Effector memory CD8-positive, alpha-beta T cell (primary cell): Measurements from ENCODE around the gene CCER1.

Source experiments
- ATAC-seq: fragments of 150-1000 bp; cut with Tn5 transposase; replicated peaks from 2 replicates; pipeline ENCODE4 v1.10.0; 2021; ENCODE audit warnings: mild to moderate bottlenecking, moderate library complexity
- DNase-seq, 3 experiments: peaks; one replicate each; pipeline ENCODE4 v3.0.0; 2021
- H3K27ac Mint-ChIP-seq, 2 donors: one replicate each; pipeline ENCODE4 v1.8.0; 2022; ENCODE audit warnings: mild to moderate bottlenecking in 2 of 2, mixed read lengths in 2 of 2, moderate library complexity in 2 of 2
- H3K27me3 Mint-ChIP-seq, 2 donors: one replicate each; pipeline ENCODE4 v1.8.0; 2022; ENCODE audit warnings: mixed read lengths in 2 of 2
- H3K36me3 Mint-ChIP-seq: one replicate; pipeline ENCODE4 v1.8.0; 2022; ENCODE audit warnings: mild to moderate bottlenecking, moderate library complexity, mixed read lengths; ENCODE audit not compliant: insufficient read depth
- H3K4me1 Mint-ChIP-seq, 2 donors: one replicate each; pipeline ENCODE4 v1.8.0; 2022; ENCODE audit warnings: low read depth in 2 of 2, mixed read lengths in 2 of 2
- H3K4me3 Mint-ChIP-seq, 2 donors: one replicate each; pipeline ENCODE4 v1.8.0; 2022; ENCODE audit warnings: mild to moderate bottlenecking in 2 of 2, mixed read lengths in 2 of 2, moderate library complexity in 2 of 2
- H3K9me3 Mint-ChIP-seq, 2 donors: one replicate each; pipeline ENCODE4 v1.8.0; 2022; ENCODE audit warnings: mixed read lengths in 2 of 2

Gene CCER1

DNA sequence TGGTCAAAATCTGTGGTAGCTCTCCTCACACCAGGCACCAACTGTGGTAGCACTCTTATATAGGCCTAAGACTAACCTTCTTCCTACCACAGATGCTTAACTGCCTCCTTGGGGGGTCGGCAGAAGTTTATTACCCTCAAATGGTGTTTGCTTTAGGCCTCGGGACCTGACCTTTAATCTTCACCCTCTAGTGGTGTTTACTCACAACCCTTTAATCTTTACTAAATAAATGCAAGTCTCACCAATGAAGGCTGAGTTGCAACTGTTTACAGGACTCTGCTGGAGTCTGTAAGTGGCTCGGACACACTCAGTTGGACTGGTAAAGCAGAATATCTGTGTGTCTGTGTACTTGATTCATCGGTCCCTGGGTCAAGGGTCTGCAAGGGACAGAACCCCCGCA is 29.4 kb downstream of the CCER1 start:
- peaks cover 0 to 2% of the 10 kb centered on the region in 2 donors for H3K9me3 Mint-ChIP-seq
- DNase-seq, result no peak
- no peak overlapping the region for H3K4me3 Mint-ChIP-seq
- ATAC-seq, result no peak
- no peak overlapping the region for H3K27ac Mint-ChIP-seq
- no peaks in the 10 kb centered on the region for H3K27me3 Mint-ChIP-seq
- H3K4me1 Mint-ChIP-seq, result no peaks in the 10 kb centered on the region
- no peaks in the 10 kb centered on the region for H3K36me3 Mint-ChIP-seq

DNA sequence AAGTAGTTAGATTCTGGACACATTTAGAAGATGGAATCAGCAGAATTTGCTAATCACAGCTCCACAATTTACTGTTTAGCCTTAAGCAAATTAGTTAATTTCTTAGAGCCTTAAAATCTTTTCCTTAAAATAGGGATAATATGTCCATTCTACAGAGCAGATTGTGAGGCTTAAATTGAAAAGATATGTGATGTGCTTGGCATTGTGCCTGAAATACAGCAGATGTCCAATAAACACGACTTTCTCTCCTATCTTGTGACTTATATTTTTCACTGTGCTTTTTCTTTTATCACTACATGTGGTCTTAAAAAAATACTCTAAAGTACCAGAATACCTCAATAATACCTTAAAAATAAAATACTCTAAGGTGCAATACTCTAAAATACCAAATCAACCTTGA is 30.6 kb downstream of the CCER1 start:
- ATAC-seq (no peak), DNase-seq (no peak)
- H3K4me3 Mint-ChIP-seq, result no peak overlapping the region
- no peaks in the 10 kb centered on the region for H3K27me3 Mint-ChIP-seq
- no peak overlapping the region for H3K27ac Mint-ChIP-seq
- no peaks in the 10 kb centered on the region for H3K36me3 Mint-ChIP-seq
- H3K4me1 Mint-ChIP-seq, result no peaks in the 10 kb centered on the region
- peaks cover 0 to 2% of the 10 kb centered on the region in 2 donors for H3K9me3 Mint-ChIP-seq

DNA sequence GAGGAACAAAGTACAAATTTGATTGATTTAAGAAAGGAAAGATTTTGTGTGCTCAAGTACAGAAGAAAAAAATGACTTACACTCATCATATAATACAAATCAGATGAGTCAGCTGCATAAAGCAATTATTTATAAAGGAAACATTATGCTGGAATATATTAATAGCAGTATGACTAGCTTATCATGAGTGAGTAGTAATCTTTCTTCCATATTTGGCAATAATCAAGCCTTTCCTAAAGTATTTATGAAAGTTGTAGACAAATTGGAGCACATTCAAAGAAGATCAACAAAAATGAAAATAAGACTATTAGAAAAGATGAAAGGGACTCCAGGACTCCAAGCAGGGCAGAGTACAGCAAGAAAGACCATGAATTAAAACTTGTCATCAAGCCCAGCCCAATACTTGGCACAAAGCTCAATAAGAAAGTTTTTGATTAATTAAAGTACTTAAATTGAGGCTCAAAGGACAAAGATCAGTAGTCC is 32.8 kb downstream of the CCER1 start:
- H3K4me1 Mint-ChIP-seq, result no peaks in the 10 kb centered on the region
- H3K27me3 Mint-ChIP-seq, result no peaks in the 10 kb centered on the region
- H3K27ac Mint-ChIP-seq, result no peak overlapping the region
- H3K9me3 Mint-ChIP-seq, result no peaks in the 10 kb centered on the region
- DNase-seq (no peak), ATAC-seq (no peak)
- H3K36me3 Mint-ChIP-seq, result no peaks in the 10 kb centered on the region
- no peak overlapping the region for H3K4me3 Mint-ChIP-seq

- H3K27me3 Mint-ChIP-seq, result no peaks in the 10 kb centered on the region
- H3K4me1 Mint-ChIP-seq, result no peaks in the 10 kb centered on the region
- H3K36me3 Mint-ChIP-seq, result no peaks in the 10 kb centered on the region
- H3K9me3 Mint-ChIP-seq, result no peaks in the 10 kb centered on the region
- no peak overlapping the region for H3K27ac Mint-ChIP-seq
- DNase-seq, result no peak
- no peak overlapping the region for H3K4me3 Mint-ChIP-seq
- ATAC-seq, result no peak
Measured at GRCh38 chr12:90921536-90921935, 33.4 kb downstream of the CCER1 start.

GRCh38 chr12:90920222-90920621 is 34.8 kb downstream of the CCER1 start:
- Mint-ChIP-seq H3K9me3 (no peaks in the 10 kb centered on the region), H3K27ac (no peak overlapping the region), H3K4me1 (no peaks in the 10 kb centered on the region), H3K27me3 (no peaks in the 10 kb centered on the region), H3K36me3 (no peaks in the 10 kb centered on the region), H3K4me3 (no peak overlapping the region)
- DNase-seq, result no peak
- no peak for ATAC-seq

GRCh38 chr12:90917431-90917830 is 37.5 kb downstream of the CCER1 start:
- Mint-ChIP-seq H3K9me3 (peaks cover 0 to 5% of the 10 kb centered on the region in 2 donors), H3K27ac (no peak overlapping the region), H3K4me1 (no peaks in the 10 kb centered on the region), H3K4me3 (no peak overlapping the region), H3K36me3 (no peaks in the 10 kb centered on the region), H3K27me3 (no peaks in the 10 kb centered on the region)
- DNase-seq, result no peak
- ATAC-seq, result no peak

DNA sequence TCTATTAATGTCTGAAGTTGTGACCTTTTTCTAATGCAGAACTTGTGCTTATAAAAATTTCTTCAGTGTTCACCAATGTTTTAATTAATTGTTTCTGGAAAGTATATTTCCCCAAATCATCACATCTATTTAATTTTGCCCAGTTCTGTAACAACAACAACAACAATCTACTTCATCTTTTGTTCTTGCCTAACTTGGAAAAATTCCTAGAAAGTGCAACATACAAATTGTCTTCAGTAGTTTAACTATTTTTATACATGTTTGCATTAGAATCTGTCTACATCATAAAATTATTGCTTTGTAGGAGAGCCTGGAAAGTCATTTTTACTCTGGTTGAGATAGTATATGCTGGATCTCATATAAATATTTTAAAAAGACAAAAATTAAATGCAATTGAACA is 38.5 kb downstream of the CCER1 start:
- H3K27ac Mint-ChIP-seq, result no peak overlapping the region
- no peaks in the 10 kb centered on the region for H3K36me3 Mint-ChIP-seq

DNA sequence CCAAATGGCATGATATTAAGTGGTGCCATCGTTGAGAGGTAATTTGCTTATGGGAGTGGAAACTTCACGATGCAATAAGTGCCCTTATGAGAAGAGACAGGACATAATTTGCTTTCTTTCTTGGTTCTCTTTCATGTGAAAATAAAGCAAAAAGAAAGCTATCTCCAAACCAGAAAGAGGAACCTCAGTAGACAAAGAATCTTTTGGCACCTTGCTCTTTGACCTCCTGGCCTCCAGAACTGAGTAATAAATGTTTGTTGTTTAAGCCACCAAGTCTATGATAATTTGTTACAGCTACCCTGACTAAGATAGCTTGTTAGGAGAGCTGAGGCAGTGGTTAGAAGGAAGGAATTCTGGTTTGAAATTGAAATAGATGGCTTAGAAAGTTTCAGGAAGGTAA is 39.6 kb downstream of the CCER1 start:
- no peak overlapping the region for H3K27ac Mint-ChIP-seq
- peaks cover 0 to 5% of the 10 kb centered on the region in 2 donors for H3K9me3 Mint-ChIP-seq
- ATAC-seq (no peak), DNase-seq (no peak)
- no peaks in the 10 kb centered on the region for H3K4me1 Mint-ChIP-seq
- no peaks in the 10 kb centered on the region for H3K27me3 Mint-ChIP-seq
- no peak overlapping the region for H3K4me3 Mint-ChIP-seq
- no peaks in the 10 kb centered on the region for H3K36me3 Mint-ChIP-seq

More for the DNA sequence above, 38.5 kb downstream of the CCER1 start:
- Mint-ChIP-seq H3K27me3 (no peaks in the 10 kb centered on the region), H3K4me3 (no peak overlapping the region), H3K4me1 (no peaks in the 10 kb centered on the region), H3K9me3 (peaks cover 0 to 5% of the 10 kb centered on the region in 2 donors)
- ATAC-seq (no peak), DNase-seq (no peak)

- Mint-ChIP-seq H3K9me3 (peaks cover 0 to 5% of the 10 kb centered on the region in 2 donors), H3K27ac (no peak overlapping the region), H3K4me3 (no peak overlapping the region), H3K27me3 (no peaks in the 10 kb centered on the region), H3K4me1 (no peaks in the 10 kb centered on the region), H3K36me3 (no peaks in the 10 kb centered on the region)
- DNase-seq, result no peak
- ATAC-seq, result no peak
Measured at GRCh38 chr12:90910958-90911357, 44.0 kb downstream of the CCER1 start.

- ATAC-seq (no peak), DNase-seq (no peak)
- H3K9me3 Mint-ChIP-seq, result no peaks in the 10 kb centered on the region
- H3K36me3 Mint-ChIP-seq, result no peaks in the 10 kb centered on the region
- H3K4me3 Mint-ChIP-seq, result no peak overlapping the region
- no peaks in the 10 kb centered on the region for H3K4me1 Mint-ChIP-seq
- no peaks in the 10 kb centered on the region for H3K27me3 Mint-ChIP-seq
- H3K27ac Mint-ChIP-seq, result no peak overlapping the region
Measured at GRCh38 chr12:90909069-90909770, 45.8 kb downstream of the CCER1 start.

GRCh38 chr12:90908465-90908864 is 46.5 kb downstream of the CCER1 start:
- no peak for ATAC-seq

GRCh38 chr12:90905691-90906370 is 49.1 kb downstream of the CCER1 start:
- no peak for ATAC-seq
- no peaks in the 10 kb centered on the region for H3K4me1 Mint-ChIP-seq
- no peak overlapping the region for H3K4me3 Mint-ChIP-seq
- no peaks in the 10 kb centered on the region for H3K9me3 Mint-ChIP-seq
- no peaks in the 10 kb centered on the region for H3K27me3 Mint-ChIP-seq
- H3K27ac Mint-ChIP-seq, result no peak overlapping the region
- no peak for DNase-seq
- H3K36me3 Mint-ChIP-seq, result no peaks in the 10 kb centered on the region

More at GRCh38 chr12:90908465-90908864, 46.5 kb downstream of the CCER1 start:
- no peak overlapping the region for H3K27ac Mint-ChIP-seq
- no peaks in the 10 kb centered on the region for H3K9me3 Mint-ChIP-seq
- no peak overlapping the region for H3K4me3 Mint-ChIP-seq
- no peaks in the 10 kb centered on the region for H3K4me1 Mint-ChIP-seq
- no peaks in the 10 kb centered on the region for H3K36me3 Mint-ChIP-seq
- no peak for DNase-seq
- H3K27me3 Mint-ChIP-seq, result no peaks in the 10 kb centered on the region

GRCh38 chr12:90902596-90902995 is 52.4 kb downstream of the CCER1 start:
- no peaks in the 10 kb centered on the region for H3K36me3 Mint-ChIP-seq

More at GRCh38 chr12:90902596-90902995, 52.4 kb downstream of the CCER1 start:
- H3K27me3 Mint-ChIP-seq, result no peaks in the 10 kb centered on the region
- no peak overlapping the region for H3K27ac Mint-ChIP-seq
- DNase-seq (no peak), ATAC-seq (no peak)
- no peak overlapping the region for H3K4me3 Mint-ChIP-seq
- no peaks in the 10 kb centered on the region for H3K4me1 Mint-ChIP-seq
- no peaks in the 10 kb centered on the region for H3K9me3 Mint-ChIP-seq
